Measurements from ENCODE around the gene NRP2. TPM values are rescaled to one million over a fixed set of nuclear protein-coding genes. Genes with fewer than 3 reads are reported as not detected.

NRP2 gene
- total RNA-seq, 4 donors from 2014 or later: 4.0 to 11.5 (median 5.9) TPM

- H3K4me3 ChIP-seq (ENCODE audit: low read depth, poor library complexity, severe bottlenecking): peak overlapping the region; percentile 46
- intact Hi-C loops (cut with DNase I; ENCODE audit: low total_unique reads): loop anchor here (10.0 kb wide), 1 partner anchor 1361 kb away; no protein-coding TSS in a partner anchor
- 0% methylated on average over 41 to 65 of the region's 72 CpGs for WGBS, 2 donors
- DNase-seq (ENCODE audit: low spot score in 2 of 2): peak in 1 of 2 donors; percentile 86
- TF ChIP-seq POLR2A (IDR thresholded peaks at IDR 0.05) (no peak), CTCF (IDR thresholded peaks at IDR 0.05) (no peak)
Measured at GRCh38 chr2:205685314-205686055, 3.2 kb downstream of the NRP2 start.

GRCh38 chr2:205686056-205686782, 3.9 kb downstream of the NRP2 start:
- no peak for DNase-seq (ENCODE audit: low spot score in 2 of 2)

GRCh38 chr2:205686783-205687640, 4.7 kb downstream of the NRP2 start:
- no peak for TF ChIP-seq POLR2A (IDR thresholded peaks at IDR 0.05)
- TF ChIP-seq CTCF (IDR thresholded peaks at IDR 0.05): no peak
- WGBS, 2 donors: 68 to 73% methylated on average over 28 of the region's 28 CpGs
- intact Hi-C loops (cut with DNase I; ENCODE audit: low total_unique reads): loop anchor here (10.0 kb wide), 1 partner anchor 1362 kb away; no protein-coding TSS in a partner anchor
- no peak overlapping the region for H3K4me3 ChIP-seq (ENCODE audit: low read depth, poor library complexity, severe bottlenecking)
- no peak for DNase-seq (ENCODE audit: low spot score in 2 of 2)

More at GRCh38 chr2:205686056-205686782, 3.9 kb downstream of the NRP2 start:
- TF ChIP-seq CTCF (IDR thresholded peaks at IDR 0.05): no peak
- TF ChIP-seq POLR2A (IDR thresholded peaks at IDR 0.05): no peak
- WGBS, 2 donors: 12 to 14% methylated on average over 45 of the region's 45 CpGs
- peak overlapping the region; percentile 46 for H3K4me3 ChIP-seq (ENCODE audit: low read depth, poor library complexity, severe bottlenecking)
- intact Hi-C loops (cut with DNase I; ENCODE audit: low total_unique reads): loop anchor here (10.0 kb wide), 1 partner anchor 1361 kb away; no protein-coding TSS in a partner anchor

- 71 to 87% methylated on average over 3 of the region's 3 CpGs for whole genome bisulfite sequencing, 2 donors
- no peak overlapping the region for H3K4me3 ChIP-seq (ENCODE audit: low read depth, poor library complexity, severe bottlenecking)
- intact Hi-C loops (cut with DNase I; ENCODE audit: low total_unique reads): loop anchor here (10.0 kb wide), 1 partner anchor 1363 kb away; no protein-coding TSS in a partner anchor
- TF ChIP-seq POLR2A (IDR thresholded peaks at IDR 0.05) (no peak), CTCF (IDR thresholded peaks at IDR 0.05) (no peak)
- DNase-seq (ENCODE audit: low spot score in 2 of 2): no peak
Measured at GRCh38 chr2:205687641-205687956, 5.3 kb downstream of the NRP2 start.

- 70 to 77% methylated on average over 4 of the region's 4 CpGs for WGBS, 2 donors
- DNase-seq (ENCODE audit: low spot score in 2 of 2): no peak
- TF ChIP-seq CTCF (IDR thresholded peaks at IDR 0.05) (no peak), POLR2A (IDR thresholded peaks at IDR 0.05) (no peak)
- no peak overlapping the region for H3K4me3 ChIP-seq (ENCODE audit: low read depth, poor library complexity, severe bottlenecking)
- intact Hi-C loops (cut with DNase I; ENCODE audit: low total_unique reads): loop anchor here (10.0 kb wide), 1 partner anchor 1364 kb away; no protein-coding TSS in a partner anchor
Measured at GRCh38 chr2:205688417-205689200, 6.3 kb downstream of the NRP2 start.
